ENCODE results near the gene DGKD. TPM values are rescaled to one million over a fixed set of nuclear protein-coding genes. Genes with fewer than 3 reads are reported as not detected.

The DGKD gene
- total RNA-seq, 4 donors from 2014 or later, result 7.0 to 55.4 (median 10.9) TPM

GRCh38 chr2:233445152-233445830, 91.0 kb downstream of the DGKD start:
- DNase-seq (ENCODE audit: low spot score in 2 of 2), result peak; percentile 30 to 48
- TF ChIP-seq POLR2A (IDR thresholded peaks at IDR 0.05) (no peak), CTCF (IDR thresholded peaks at IDR 0.05) (no peak), POLR2AphosphoS5 (IDR thresholded peaks at IDR 0.05) (no peak), EP300 (IDR thresholded peaks at IDR 0.05) (no peak)
- Histone ChIP-seq H3K9me3 (no peaks in the 10 kb centered on the region), H3K4me3 (no peak overlapping the region), H3K27ac (no peak overlapping the region), H3K4me1 (no peaks in the 10 kb centered on the region), H3K36me3 (peaks cover 37% of the 10 kb centered on the region), H3K27me3 (no peaks in the 10 kb centered on the region)
- 96% methylated on average over 11 of the region's 18 CpGs for WGBS

GRCh38 chr2:233446121-233446520, 91.8 kb downstream of the DGKD start:
- Histone ChIP-seq H3K36me3 (peaks cover 42% of the 10 kb centered on the region), H3K27ac (no peak overlapping the region), H3K4me1 (no peaks in the 10 kb centered on the region), H3K27me3 (no peaks in the 10 kb centered on the region), H3K9me3 (no peaks in the 10 kb centered on the region), H3K4me3 (no peak overlapping the region)
- peak; percentile 13 to 44 for DNase-seq (ENCODE audit: low spot score in 2 of 2)
- TF ChIP-seq CTCF (IDR thresholded peaks at IDR 0.05) (no peak), POLR2A (IDR thresholded peaks at IDR 0.05) (no peak), POLR2AphosphoS5 (IDR thresholded peaks at IDR 0.05) (no peak), EP300 (IDR thresholded peaks at IDR 0.05) (no peak)
- WGBS, result 80% methylated on average over 1 of the region's 1 CpG

- Histone ChIP-seq H3K27ac (no peak overlapping the region), H3K36me3 (peaks cover 42% of the 10 kb centered on the region), H3K4me3 (no peak overlapping the region), H3K4me1 (no peaks in the 10 kb centered on the region), H3K27me3 (no peaks in the 10 kb centered on the region), H3K9me3 (no peaks in the 10 kb centered on the region)
- DNase-seq (ENCODE audit: low spot score in 2 of 2), result peak; percentile 44 to 67
- 93% methylated on average over 33 of the region's 37 CpGs for WGBS
- TF ChIP-seq CTCF (IDR thresholded peaks at IDR 0.05) (no peak), EP300 (IDR thresholded peaks at IDR 0.05) (no peak), POLR2AphosphoS5 (IDR thresholded peaks at IDR 0.05) (no peak), POLR2A (IDR thresholded peaks at IDR 0.05) (no peak)
These were observed 92.5 kb downstream of the DGKD start for GRCh38 chr2:233446606-233447305.

- peak; percentile 35 to 40 for DNase-seq (ENCODE audit: low spot score in 2 of 2)
- Histone ChIP-seq H3K27me3 (no peaks in the 10 kb centered on the region), H3K9me3 (no peaks in the 10 kb centered on the region), H3K27ac (no peak overlapping the region), H3K36me3 (peaks cover 50% of the 10 kb centered on the region), H3K4me3 (no peak overlapping the region), H3K4me1 (no peaks in the 10 kb centered on the region)
- TF ChIP-seq POLR2A (IDR thresholded peaks at IDR 0.05) (no peak), POLR2AphosphoS5 (IDR thresholded peaks at IDR 0.05) (no peak), CTCF (IDR thresholded peaks at IDR 0.05) (no peak), EP300 (IDR thresholded peaks at IDR 0.05) (no peak)
- WGBS, result 97% methylated on average over 9 of the region's 15 CpGs
These were observed 93.4 kb downstream of the DGKD start for GRCh38 chr2:233447506-233448219.

GRCh38 chr2:233448220-233448559, 93.9 kb downstream of the DGKD start:
- WGBS, result 74% methylated on average over 11 of the region's 11 CpGs
- TF ChIP-seq EP300 (IDR thresholded peaks at IDR 0.05), result no peak
- no peak for TF ChIP-seq CTCF (IDR thresholded peaks at IDR 0.05)
- TF ChIP-seq POLR2A (IDR thresholded peaks at IDR 0.05), result no peak
- no peak for TF ChIP-seq POLR2AphosphoS5 (IDR thresholded peaks at IDR 0.05)
- peaks cover 54% of the 10 kb centered on the region for H3K36me3 ChIP-seq
- H3K4me3 ChIP-seq, result no peak overlapping the region
- no peak overlapping the region for H3K27ac ChIP-seq
- H3K4me1 ChIP-seq, result no peaks in the 10 kb centered on the region
- no peaks in the 10 kb centered on the region for H3K9me3 ChIP-seq
- DNase-seq (ENCODE audit: low spot score in 2 of 2), result peak; percentile 26 to 65
- H3K27me3 ChIP-seq, result no peaks in the 10 kb centered on the region

Measured in suprapubic skin (tissue), 4 donors.